IPS DF 6.9 (cell line): ENCODE results near the gene EPN3.

Source experiments
- DNase-seq: peaks from one replicate; pipeline ENCODE4 v3.0.0-alpha.2; 2013; ENCODE audit warnings: low read depth, low spot score
- H3K27ac ChIP-seq: one replicate; pipeline ENCODE4 v1.5.1; 2013; ENCODE audit warnings: low read length, control low read depth
- H3K27me3 ChIP-seq: 2 replicates; pipeline ENCODE4 v1.6.1; 2013; ENCODE audit warnings: mild to moderate bottlenecking, low read length; ENCODE audit not compliant: control insufficient read depth, insufficient read depth
- H3K36me3 ChIP-seq: 2 replicates; pipeline ENCODE4 v1.6.1; 2013; ENCODE audit warnings: low read length; ENCODE audit not compliant: control insufficient read depth, insufficient read depth
- H3K4me1 ChIP-seq: 2 replicates; pipeline ENCODE4 v1.6.1; 2013; ENCODE audit warnings: low read length; ENCODE audit not compliant: control insufficient read depth, insufficient read depth
- H3K4me3 ChIP-seq: 2 replicates; pipeline ENCODE4 v1.5.1; 2013; ENCODE audit warnings: mild to moderate bottlenecking, low read length
- H3K9me3 ChIP-seq: 2 replicates; pipeline ENCODE4 v1.6.1; 2013; ENCODE audit warnings: low read length, inconsistent platforms; ENCODE audit not compliant: control insufficient read depth, insufficient read depth
- WGBS: extraction: QIAGEN DNeasy Blood & Tissue Kit; methylation state at CpG from one replicate; pipeline ENCODE4 v1.1.7; 2013; ENCODE audit warnings: mixed read lengths, missing lambda C conversion rate; ENCODE audit not compliant: insufficient read length, insufficient coverage; 5-methylcytosine and 5-hydroxymethylcytosine counted together

Gene EPN3

GRCh38 chr17:50578173-50578572 is 45.6 kb downstream of the EPN3 start:
- Histone ChIP-seq H3K9me3 (no peaks in the 10 kb centered on the region), H3K27ac (no peak overlapping the region), H3K4me3 (no peak overlapping the region), H3K36me3 (no peaks in the 10 kb centered on the region; the same call in 1 of the 2 replicates), H3K4me1 (no peaks in the 10 kb centered on the region), H3K27me3 (no peaks in the 10 kb centered on the region)
- WGBS: no CpG with 5 or more reads among the region's 16 CpGs
- DNase-seq: no peak

GRCh38 chr17:50579399-50579798 is 46.9 kb downstream of the EPN3 start:
- Histone ChIP-seq H3K27ac (no peak overlapping the region), H3K4me1 (no peaks in the 10 kb centered on the region), H3K27me3 (no peaks in the 10 kb centered on the region), H3K36me3 (no peaks in the 10 kb centered on the region; the same call in 1 of the 2 replicates), H3K4me3 (no peak overlapping the region), H3K9me3 (no peaks in the 10 kb centered on the region)
- no peak for DNase-seq
- no CpG with 5 or more reads among the region's 7 CpGs for WGBS

GRCh38 chr17:50580646-50581045 is 48.1 kb downstream of the EPN3 start:
- Histone ChIP-seq H3K27me3 (no peaks in the 10 kb centered on the region), H3K9me3 (no peaks in the 10 kb centered on the region), H3K27ac (no peak overlapping the region), H3K4me3 (no peak overlapping the region), H3K36me3 (no peaks in the 10 kb centered on the region; the same call in 1 of the 2 replicates), H3K4me1 (no peaks in the 10 kb centered on the region)
- DNase-seq: no peak
- no CpG with 5 or more reads among the region's 9 CpGs for WGBS

- H3K27me3 ChIP-seq: no peaks in the 10 kb centered on the region
- H3K4me3 ChIP-seq: no peak overlapping the region
- no peaks in the 10 kb centered on the region for H3K9me3 ChIP-seq
- no peaks in the 10 kb centered on the region for H3K36me3 ChIP-seq
- 0 out of 2 replicates have a peak, but pooled peaks cover under 1% of the 10 kb centered on the region for H3K4me1 ChIP-seq
- no CpG with 5 or more reads among the region's 12 CpGs for WGBS
- H3K27ac ChIP-seq: no peak overlapping the region
- no peak for DNase-seq
These were observed 48.8 kb downstream of the EPN3 start for GRCh38 chr17:50581316-50581715.

GRCh38 chr17:50582741-50583140 is 50.2 kb downstream of the EPN3 start:
- Histone ChIP-seq H3K27ac (no peak overlapping the region), H3K36me3 (no peaks in the 10 kb centered on the region), H3K4me3 (no peak overlapping the region), H3K27me3 (no peaks in the 10 kb centered on the region), H3K4me1 (0 out of 2 replicates have a peak, but pooled peaks cover 1% of the 10 kb centered on the region), H3K9me3 (no peaks in the 10 kb centered on the region)
- DNase-seq: no peak
- WGBS: no CpG with 5 or more reads among the region's 2 CpGs

GRCh38 chr17:50583641-50584040 is 51.1 kb downstream of the EPN3 start:
- no peaks in the 10 kb centered on the region for H3K36me3 ChIP-seq
- H3K27ac ChIP-seq: no peak overlapping the region
- no peak overlapping the region for H3K4me3 ChIP-seq
- DNase-seq: no peak
- no peaks in the 10 kb centered on the region for H3K27me3 ChIP-seq
- no peaks in the 10 kb centered on the region for H3K9me3 ChIP-seq
- WGBS: no CpG with 5 or more reads among the region's 7 CpGs
- H3K4me1 ChIP-seq: 0 out of 2 replicates have a peak, but pooled peaks cover 1% of the 10 kb centered on the region

GRCh38 chr17:50584116-50584515 is 51.6 kb downstream of the EPN3 start:
- H3K4me1 ChIP-seq: 0 out of 2 replicates have a peak, but pooled peaks cover 1% of the 10 kb centered on the region
- WGBS: no CpG with 5 or more reads among the region's 4 CpGs
- H3K9me3 ChIP-seq: no peaks in the 10 kb centered on the region
- no peak overlapping the region for H3K27ac ChIP-seq
- no peaks in the 10 kb centered on the region for H3K36me3 ChIP-seq
- H3K27me3 ChIP-seq: no peaks in the 10 kb centered on the region
- no peak overlapping the region for H3K4me3 ChIP-seq
- no peak for DNase-seq

GRCh38 chr17:50584749-50585148 is 52.2 kb downstream of the EPN3 start:
- no peak for DNase-seq
- H3K9me3 ChIP-seq: no peaks in the 10 kb centered on the region
- H3K36me3 ChIP-seq: no peaks in the 10 kb centered on the region
- H3K4me3 ChIP-seq: no peak overlapping the region
- WGBS: no CpG with 5 or more reads among the region's 6 CpGs
- H3K4me1 ChIP-seq: 0 out of 2 replicates have a peak, but pooled peaks cover 1% of the 10 kb centered on the region
- no peaks in the 10 kb centered on the region for H3K27me3 ChIP-seq
- H3K27ac ChIP-seq: no peak overlapping the region

GRCh38 chr17:50585346-50585745 is 52.8 kb downstream of the EPN3 start:
- no CpG with 5 or more reads among the region's 4 CpGs for WGBS
- no peak for DNase-seq
- no peaks in the 10 kb centered on the region for H3K36me3 ChIP-seq
- H3K4me1 ChIP-seq: 0 out of 2 replicates have a peak, but pooled peaks cover 1% of the 10 kb centered on the region
- no peaks in the 10 kb centered on the region for H3K9me3 ChIP-seq
- no peak overlapping the region for H3K4me3 ChIP-seq
- H3K27ac ChIP-seq: no peak overlapping the region
- no peaks in the 10 kb centered on the region for H3K27me3 ChIP-seq

- DNase-seq: no peak
- no peaks in the 10 kb centered on the region for H3K27me3 ChIP-seq
- H3K9me3 ChIP-seq: no peaks in the 10 kb centered on the region
- no peaks in the 10 kb centered on the region for H3K36me3 ChIP-seq
- H3K27ac ChIP-seq: no peak overlapping the region
- H3K4me3 ChIP-seq: no peak overlapping the region
- 0 out of 2 replicates have a peak, but pooled peaks cover 1% of the 10 kb centered on the region for H3K4me1 ChIP-seq
- no CpG with 5 or more reads among the region's 8 CpGs for WGBS
These were observed 53.4 kb downstream of the EPN3 start for GRCh38 chr17:50585891-50586290.
